Measurements from ENCODE around the gene TRAPPC12.
"Not testable (repeated sequence)": the region's sequence is repeated elsewhere in the genome, so short reads cannot be mapped to it uniquely, and the experiment has no call there.

The TRAPPC12 gene

GRCh38 chr2:3379647-3380534 is at the start of gene TRAPPC12:
TSS of gene TRAPPC12 (plus strand) at chr2:3379694. CDS start at chr2:3387624, 7,930 bp downstream.
- DNase-seq (ENCODE audit: low read depth, low spot score): peak; percentile 74

- no peak for DNase-seq (ENCODE audit: low read depth, low spot score)
Measured at GRCh38 chr2:3332133-3332532, 47.4 kb upstream of the TRAPPC12 start.

- DNase-seq (ENCODE audit: low read depth, low spot score): no peak
Measured at GRCh38 chr2:3334392-3335345, 44.8 kb upstream of the TRAPPC12 start.

GRCh38 chr2:3336844-3337243 is 42.6 kb upstream of the TRAPPC12 start:
- no peak for DNase-seq (ENCODE audit: low read depth, low spot score)

- DNase-seq (ENCODE audit: low read depth, low spot score): no peak
Measured at GRCh38 chr2:3338340-3338739, 41.2 kb upstream of the TRAPPC12 start.

- DNase-seq (ENCODE audit: low read depth, low spot score): no peak
Measured at GRCh38 chr2:3340144-3340543, 39.4 kb upstream of the TRAPPC12 start.

GRCh38 chr2:3341336-3341735 is 38.2 kb upstream of the TRAPPC12 start:
- no peak for DNase-seq (ENCODE audit: low read depth, low spot score)

GRCh38 chr2:3342324-3342723 is 37.2 kb upstream of the TRAPPC12 start:
- no peak for DNase-seq (ENCODE audit: low read depth, low spot score)

- DNase-seq (ENCODE audit: low read depth, low spot score): no peak
Measured at GRCh38 chr2:3343012-3343411, 36.5 kb upstream of the TRAPPC12 start.

- no peak for DNase-seq (ENCODE audit: low read depth, low spot score)
Measured at GRCh38 chr2:3344897-3345296, 34.6 kb upstream of the TRAPPC12 start.

GRCh38 chr2:3345621-3346020 is 33.9 kb upstream of the TRAPPC12 start:
- DNase-seq (ENCODE audit: low read depth, low spot score): no peak

- DNase-seq (ENCODE audit: low read depth, low spot score): no peak
Measured at GRCh38 chr2:3348767-3349166, 30.7 kb upstream of the TRAPPC12 start.

- DNase-seq (ENCODE audit: low read depth, low spot score): no peak
Measured at GRCh38 chr2:3349211-3349693, 30.2 kb upstream of the TRAPPC12 start.

- no peak for DNase-seq (ENCODE audit: low read depth, low spot score)
Measured at GRCh38 chr2:3354986-3355385, 24.5 kb upstream of the TRAPPC12 start.

GRCh38 chr2:3355951-3356569 is 23.4 kb upstream of the TRAPPC12 start:
- DNase-seq (ENCODE audit: low read depth, low spot score): no peak

- no peak for DNase-seq (ENCODE audit: low read depth, low spot score)
Measured at GRCh38 chr2:3356799-3357198, 22.7 kb upstream of the TRAPPC12 start.

- DNase-seq (ENCODE audit: low read depth, low spot score): not testable (repeated sequence)
Measured at GRCh38 chr2:3357446-3357845, 22.0 kb upstream of the TRAPPC12 start.

- DNase-seq (ENCODE audit: low read depth, low spot score): no peak
Measured at GRCh38 chr2:3357926-3358325, 21.6 kb upstream of the TRAPPC12 start.

- DNase-seq (ENCODE audit: low read depth, low spot score): no peak
Measured at GRCh38 chr2:3361518-3362389, 17.7 kb upstream of the TRAPPC12 start.

- DNase-seq (ENCODE audit: low read depth, low spot score): no peak
Measured at GRCh38 chr2:3365219-3365618, 14.3 kb upstream of the TRAPPC12 start.

- no peak for DNase-seq (ENCODE audit: low read depth, low spot score)
Measured at GRCh38 chr2:3368261-3368722, 11.2 kb upstream of the TRAPPC12 start.

Data from iPS DF 19.7 (cell line).